ENCODE measurements around the gene TINCR. TPM values are rescaled to one million over a fixed set of nuclear protein-coding genes. Genes with fewer than 3 reads are reported as not detected.
A peak's percentile ranks its signal among the peaks of the same experiment; 100 is the strongest.

TINCR gene
- total RNA-seq, 4 donors from 2014 or later: 0.35 to 0.64 (median 0.44) TPM

- H3K27ac ChIP-seq: no peak overlapping the region
- WGBS, 2 donors (ENCODE audit: low coverage in 1 of 2): 55 to 87% methylated on average over 3 to 4 of the region's 5 CpGs
- peaks cover 11% of the 10 kb centered on the region for H3K27me3 ChIP-seq
- H3K4me1 ChIP-seq: no peaks in the 10 kb centered on the region
- no peak overlapping the region for H3K4me3 ChIP-seq
- H3K36me3 ChIP-seq: no peaks in the 10 kb centered on the region
- H3K9me3 ChIP-seq: no peaks in the 10 kb centered on the region
- TF ChIP-seq POLR2A (IDR thresholded peaks at IDR 0.05) (no peak), POLR2AphosphoS5 (IDR thresholded peaks at IDR 0.05) (no peak), EP300 (IDR thresholded peaks at IDR 0.05) (no peak)
- TF ChIP-seq, protein P1, sequence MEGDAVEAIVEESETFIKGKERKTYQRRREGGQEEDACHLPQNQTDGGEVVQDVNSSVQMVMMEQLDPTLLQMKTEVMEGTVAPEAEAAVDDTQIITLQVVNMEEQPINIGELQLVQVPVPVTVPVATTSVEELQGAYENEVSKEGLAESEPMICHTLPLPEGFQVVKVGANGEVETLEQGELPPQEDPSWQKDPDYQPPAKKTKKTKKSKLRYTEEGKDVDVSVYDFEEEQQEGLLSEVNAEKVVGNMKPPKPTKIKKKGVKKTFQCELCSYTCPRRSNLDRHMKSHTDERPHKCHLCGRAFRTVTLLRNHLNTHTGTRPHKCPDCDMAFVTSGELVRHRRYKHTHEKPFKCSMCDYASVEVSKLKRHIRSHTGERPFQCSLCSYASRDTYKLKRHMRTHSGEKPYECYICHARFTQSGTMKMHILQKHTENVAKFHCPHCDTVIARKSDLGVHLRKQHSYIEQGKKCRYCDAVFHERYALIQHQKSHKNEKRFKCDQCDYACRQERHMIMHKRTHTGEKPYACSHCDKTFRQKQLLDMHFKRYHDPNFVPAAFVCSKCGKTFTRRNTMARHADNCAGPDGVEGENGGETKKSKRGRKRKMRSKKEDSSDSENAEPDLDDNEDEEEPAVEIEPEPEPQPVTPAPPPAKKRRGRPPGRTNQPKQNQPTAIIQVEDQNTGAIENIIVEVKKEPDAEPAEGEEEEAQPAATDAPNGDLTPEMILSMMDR (IDR thresholded peaks at IDR 0.05): no peak
- no peak for ATAC-seq
Observed at GRCh38 chr19:5554828-5555227, 12.9 kb downstream of the TINCR start.

DNA sequence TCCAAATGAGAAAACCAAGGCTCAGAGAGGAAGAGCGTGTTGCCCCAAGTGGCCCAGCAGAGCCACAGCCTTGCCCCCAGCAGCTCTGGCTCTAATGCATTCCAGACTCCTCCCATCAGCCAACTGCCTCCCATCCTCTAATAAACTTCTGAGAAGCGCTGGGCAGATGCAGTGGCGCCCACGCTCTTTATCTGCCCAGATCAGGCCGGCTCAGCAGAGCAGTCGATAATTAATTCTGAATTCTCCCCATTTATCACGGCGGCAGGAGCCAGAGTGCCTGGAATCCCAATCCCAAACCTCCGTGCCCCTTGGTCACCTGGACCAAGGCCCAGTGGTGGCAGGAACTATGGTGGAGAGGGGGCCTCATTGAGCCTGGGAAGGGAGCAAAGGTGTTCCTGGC, 13.9 kb downstream of the TINCR start:
- Histone ChIP-seq H3K27me3 (peaks cover 11% of the 10 kb centered on the region), H3K4me3 (no peak overlapping the region), H3K36me3 (no peaks in the 10 kb centered on the region), H3K27ac (no peak overlapping the region), H3K4me1 (no peaks in the 10 kb centered on the region), H3K9me3 (no peaks in the 10 kb centered on the region)
- TF ChIP-seq POLR2AphosphoS5 (IDR thresholded peaks at IDR 0.05) (no peak), POLR2A (IDR thresholded peaks at IDR 0.05) (no peak), EP300 (IDR thresholded peaks at IDR 0.05) (no peak)
- TF ChIP-seq, protein P1 (IDR thresholded peaks at IDR 0.05): no peak
- no peak for ATAC-seq
- WGBS, 2 donors (ENCODE audit: low coverage in 1 of 2): 80% methylated on average over 2 of the region's 9 CpGs; no CpG with 5 or more reads in 1 of the 2 donors

DNA sequence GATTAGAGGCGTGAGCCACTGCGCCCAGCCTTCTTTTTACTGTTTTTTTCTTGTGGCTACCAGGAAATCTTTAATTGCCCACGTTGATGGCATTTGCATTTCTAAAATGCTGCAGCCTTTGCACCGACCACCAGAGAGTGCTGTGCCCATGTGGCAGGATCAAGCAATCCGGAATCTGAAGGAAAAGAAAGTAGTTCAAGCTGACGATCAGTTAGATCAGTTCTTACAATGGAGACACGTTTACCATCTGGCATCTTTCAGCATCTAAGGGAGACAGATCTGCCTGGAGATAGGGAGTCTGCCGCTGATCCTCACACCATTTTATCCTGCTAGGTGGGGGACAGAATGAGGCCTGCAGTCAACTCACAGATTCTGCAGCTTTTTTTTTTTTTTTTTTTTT, 19.9 kb downstream of the TINCR start:
- Histone ChIP-seq H3K4me3 (no peak overlapping the region), H3K4me1 (no peaks in the 10 kb centered on the region), H3K27ac (no peak overlapping the region), H3K9me3 (no peaks in the 10 kb centered on the region), H3K27me3 (no peaks in the 10 kb centered on the region), H3K36me3 (no peaks in the 10 kb centered on the region)
- no peak for ATAC-seq
- TF ChIP-seq POLR2AphosphoS5 (IDR thresholded peaks at IDR 0.05) (no peak), EP300 (IDR thresholded peaks at IDR 0.05) (no peak)
- TF ChIP-seq, protein P1 (IDR thresholded peaks at IDR 0.05): peak in 3 of 4 experiments; percentile 32 to 37 (median 34)
- WGBS, 2 donors (ENCODE audit: low coverage in 1 of 2): 29 to 37% methylated on average over 7 to 8 of the region's 8 CpGs

DNA sequence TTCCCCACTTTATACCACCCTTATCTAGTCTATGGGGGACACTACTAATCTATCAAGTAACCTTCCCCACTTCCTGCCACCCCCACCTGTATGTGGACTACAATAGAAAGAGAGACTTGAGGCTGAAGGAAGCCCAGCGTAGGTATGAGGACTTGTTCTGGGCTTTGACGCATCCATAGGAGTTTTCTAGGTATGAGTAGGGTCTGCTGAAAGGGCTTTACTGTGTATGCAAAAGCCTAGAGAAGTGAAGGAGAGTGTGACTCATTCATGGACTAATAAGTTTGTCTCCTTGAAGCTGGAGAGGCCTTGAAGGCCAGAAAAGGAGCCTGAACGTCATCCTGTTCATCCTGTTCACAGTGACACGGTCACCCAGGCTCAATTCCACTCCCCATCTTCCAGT, 21.8 kb downstream of the TINCR start:
- Histone ChIP-seq H3K4me3 (no peak overlapping the region), H3K4me1 (no peaks in the 10 kb centered on the region), H3K36me3 (no peaks in the 10 kb centered on the region), H3K27me3 (no peaks in the 10 kb centered on the region), H3K9me3 (no peaks in the 10 kb centered on the region), H3K27ac (no peak overlapping the region)
- no peak for ATAC-seq
- no peak for TF ChIP-seq POLR2A (IDR thresholded peaks at IDR 0.05)
- TF ChIP-seq, protein P1 (IDR thresholded peaks at IDR 0.05): no peak
- no peak for TF ChIP-seq EP300 (IDR thresholded peaks at IDR 0.05)
- no peak for TF ChIP-seq POLR2AphosphoS5 (IDR thresholded peaks at IDR 0.05)
- 94 to 100% methylated on average over 2 of the region's 4 CpGs for WGBS, 2 donors (ENCODE audit: low coverage in 1 of 2)

DNA sequence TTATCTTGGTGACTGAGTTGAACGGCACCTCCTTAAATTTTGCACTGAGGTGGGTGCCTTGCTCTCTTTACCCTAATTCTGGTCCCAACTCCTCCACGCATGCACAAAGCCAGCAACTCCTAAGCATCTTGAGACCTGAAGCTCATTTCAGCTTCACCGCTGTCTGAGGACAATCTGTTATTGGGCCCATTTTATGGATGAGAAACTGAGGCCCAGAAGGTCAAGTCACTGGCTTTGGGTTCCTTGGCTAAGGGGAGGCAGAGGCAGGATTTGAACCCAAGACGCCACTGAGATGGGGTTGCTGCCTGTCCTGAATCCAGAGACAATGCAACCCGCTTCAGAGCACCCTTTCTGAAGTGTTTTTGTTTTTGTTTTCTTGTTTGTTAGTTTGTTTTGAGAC, 22.7 kb downstream of the TINCR start:
- Histone ChIP-seq H3K9me3 (no peaks in the 10 kb centered on the region), H3K4me3 (no peak overlapping the region), H3K27ac (no peak overlapping the region), H3K4me1 (no peaks in the 10 kb centered on the region), H3K27me3 (no peaks in the 10 kb centered on the region), H3K36me3 (no peaks in the 10 kb centered on the region)
- no peak for TF ChIP-seq EP300 (IDR thresholded peaks at IDR 0.05)
- no peak for TF ChIP-seq POLR2AphosphoS5 (IDR thresholded peaks at IDR 0.05)
- no peak for TF ChIP-seq POLR2A (IDR thresholded peaks at IDR 0.05)
- TF ChIP-seq, protein P1 (IDR thresholded peaks at IDR 0.05): no peak
- ATAC-seq: no peak
- WGBS, 2 donors (ENCODE audit: low coverage in 1 of 2): 65 to 86% methylated on average over 2 to 5 of the region's 5 CpGs

Data from gastroesophageal sphincter (tissue), 4 donors.